GM19438 (cell line): Measurements from ENCODE around the gene FCSK.
"Not testable (repeated sequence)": the region's sequence is repeated elsewhere in the genome, so short reads cannot be mapped to it uniquely, and the experiment has no call there.

Experiments
- ATAC-seq: cut with Tn5 transposase; IDR thresholded peaks from one replicate; pipeline ENCODE4 v1.9.1; 2021; ENCODE audit warnings: low read depth; ENCODE audit not compliant: unreplicated experiment

FCSK gene

GRCh38 chr16:70520612-70521297 lies 66.4 kb downstream of the FCSK start:
- no peak for ATAC-seq

GRCh38 chr16:70522216-70523075 lies 68.1 kb downstream of the FCSK start:
- ATAC-seq = no peak

- peak; percentile 55 for ATAC-seq
Observed at GRCh38 chr16:70523076-70523742, 68.8 kb downstream of the FCSK start, which contains the start of gene COG4. COG4 (minus strand) TSS chr16:70523554; CDS start chr16:70523543, 11 bp downstream.

- peak; percentile 48 for ATAC-seq
Observed at GRCh38 chr16:70523743-70524398, 69.5 kb downstream of the FCSK start, which contains the start of gene SF3B3. SF3B3 (plus strand) TSS chr16:70523816; CDS start chr16:70526657, 2,841 bp downstream.

- not testable (repeated sequence) for ATAC-seq
Observed at GRCh38 chr16:70524399-70524825, 70.0 kb downstream of the FCSK start.

- ATAC-seq = no peak
Observed at GRCh38 chr16:70526403-70526802, 72.0 kb downstream of the FCSK start.

- no peak for ATAC-seq
Observed at GRCh38 chr16:70527315-70527996, 73.1 kb downstream of the FCSK start.

GRCh38 chr16:70529051-70529777 lies 74.8 kb downstream of the FCSK start:
- ATAC-seq = no peak
